Thoracic aorta (tissue), 2 donors: Measurements from ENCODE around the gene SYCP2. TPM values are rescaled to one million over a fixed set of nuclear protein-coding genes. Genes with fewer than 3 reads are reported as not detected.

Experiments used
- ATAC-seq: fragments of 150-250 bp; one replicate; pipeline ENCODE4 v1.8.0; 2017; ENCODE audit warnings: low read depth; ENCODE audit not compliant: insufficient number of reproducible peaks, low FRiP score
- DNase-seq: peaks from one replicate; pipeline ENCODE4 v3.0.0-alpha.2; 2020; ENCODE audit warnings: low spot score
- H3K27ac ChIP-seq, 2 donors: fragments of 200-600 bp; sonication (generic); 1 replicate in 1 of 2; 2 replicates in 1 of 2; pipeline ENCODE4 v1.5.1; 2016; ENCODE audit warnings: mild to moderate bottlenecking in 2 of 2, moderate library complexity in 2 of 2
- H3K27me3 ChIP-seq: fragments of 200-600 bp; sonication (generic); replicated peaks from 2 replicates; pipeline ENCODE4 v1.6.0; 2016; ENCODE audit warnings: mild to moderate bottlenecking; ENCODE audit not compliant: insufficient read depth
- H3K36me3 ChIP-seq: fragments of 200-600 bp; sonication (generic); one replicate; pipeline ENCODE4 v1.5.1; 2016
- H3K4me1 ChIP-seq, 2 donors: fragments of 200-600 bp; sonication (generic); 1 replicate in 1 of 2; 2 replicates in 1 of 2; pipeline versions ENCODE4 v1.5.1 to v1.6.0; 2016; ENCODE audit warnings: low read depth in 2 of 2, mild to moderate bottlenecking in 1 of 2; ENCODE audit not compliant: control insufficient read depth in 1 of 2
- H3K4me3 ChIP-seq: fragments of 200-600 bp; sonication (generic); 2 replicates; pipeline ENCODE4 v1.5.1; 2016; ENCODE audit warnings: mild to moderate bottlenecking
- H3K9me3 ChIP-seq: fragments of 200-600 bp; sonication (generic); 2 replicates; pipeline ENCODE4 v1.5.1; 2016
- total RNA-seq, 2 donors: library from RNA; depleted of rRNA; stranded (reverse); fragments of >200 nt; gene quantifications; one replicate each; pipeline versions ENCODE4 v1.1.0 to v1.2.3, GENCODE V29; 2016
- TF ChIP-seq, protein P1 (sequence below): fragments of 200-600 bp; sonication (generic); IDR thresholded peaks from one replicate; pipeline ENCODE4 v1.5.1; 2019; ENCODE audit warnings: antibody characterized with exemption

SYCP2 gene
- total RNA-seq, 2 donors from 2014 or later: 0.71 to 0.95 TPM

DNA sequence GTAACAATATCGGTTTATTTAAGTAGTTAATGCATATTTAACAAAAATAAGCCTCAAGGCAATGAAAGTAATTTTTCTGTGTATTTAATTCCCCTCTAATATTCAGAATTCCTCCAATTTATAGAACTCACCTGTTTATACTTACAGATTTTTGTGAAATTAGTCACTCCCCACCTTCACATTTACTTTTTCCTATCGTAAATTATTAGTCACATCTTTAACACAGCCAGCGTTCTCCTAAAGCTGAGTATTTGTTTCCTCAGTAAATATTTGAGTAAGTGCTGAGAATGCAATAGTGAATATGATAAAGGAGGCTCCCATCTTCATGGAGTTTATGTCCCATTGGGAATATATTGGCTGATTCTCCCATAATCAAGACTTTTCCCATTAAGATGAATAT, 88.0 kb downstream of the SYCP2 start:
- H3K27ac ChIP-seq: no peak overlapping the region
- H3K27me3 ChIP-seq: no peaks in the 10 kb centered on the region
- DNase-seq (no peak), ATAC-seq (no peak)
- no peaks in the 10 kb centered on the region for H3K36me3 ChIP-seq
- no peaks in the 10 kb centered on the region for H3K9me3 ChIP-seq
- no peak overlapping the region for H3K4me3 ChIP-seq
- H3K4me1 ChIP-seq: no peaks in the 10 kb centered on the region
- TF ChIP-seq, protein P1, sequence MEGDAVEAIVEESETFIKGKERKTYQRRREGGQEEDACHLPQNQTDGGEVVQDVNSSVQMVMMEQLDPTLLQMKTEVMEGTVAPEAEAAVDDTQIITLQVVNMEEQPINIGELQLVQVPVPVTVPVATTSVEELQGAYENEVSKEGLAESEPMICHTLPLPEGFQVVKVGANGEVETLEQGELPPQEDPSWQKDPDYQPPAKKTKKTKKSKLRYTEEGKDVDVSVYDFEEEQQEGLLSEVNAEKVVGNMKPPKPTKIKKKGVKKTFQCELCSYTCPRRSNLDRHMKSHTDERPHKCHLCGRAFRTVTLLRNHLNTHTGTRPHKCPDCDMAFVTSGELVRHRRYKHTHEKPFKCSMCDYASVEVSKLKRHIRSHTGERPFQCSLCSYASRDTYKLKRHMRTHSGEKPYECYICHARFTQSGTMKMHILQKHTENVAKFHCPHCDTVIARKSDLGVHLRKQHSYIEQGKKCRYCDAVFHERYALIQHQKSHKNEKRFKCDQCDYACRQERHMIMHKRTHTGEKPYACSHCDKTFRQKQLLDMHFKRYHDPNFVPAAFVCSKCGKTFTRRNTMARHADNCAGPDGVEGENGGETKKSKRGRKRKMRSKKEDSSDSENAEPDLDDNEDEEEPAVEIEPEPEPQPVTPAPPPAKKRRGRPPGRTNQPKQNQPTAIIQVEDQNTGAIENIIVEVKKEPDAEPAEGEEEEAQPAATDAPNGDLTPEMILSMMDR: no peak

DNA sequence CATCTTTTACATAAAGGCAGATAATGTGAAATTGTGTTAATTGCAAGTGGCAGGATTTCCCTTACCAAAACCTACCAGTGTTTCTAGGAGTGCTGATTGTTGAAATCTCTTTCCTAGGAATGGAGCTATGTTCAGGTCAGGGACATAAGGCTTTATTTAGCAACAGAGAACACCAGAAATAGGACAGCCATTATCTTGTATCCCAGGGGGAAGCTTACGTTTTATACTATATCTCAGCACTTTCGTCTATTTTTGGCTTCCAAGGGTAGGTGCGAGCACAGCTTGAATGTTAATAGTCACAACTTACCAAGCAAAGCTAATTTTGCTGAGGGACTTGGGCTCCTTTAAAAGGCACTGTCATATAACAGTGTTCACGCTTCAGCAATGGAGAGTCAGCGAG, 94.0 kb downstream of the SYCP2 start:
- H3K36me3 ChIP-seq: no peaks in the 10 kb centered on the region
- DNase-seq (no peak), ATAC-seq (no peak)
- no peaks in the 10 kb centered on the region for H3K9me3 ChIP-seq
- H3K27me3 ChIP-seq: no peaks in the 10 kb centered on the region
- H3K27ac ChIP-seq: no peak overlapping the region
- TF ChIP-seq, protein P1: no peak
- H3K4me3 ChIP-seq: no peak overlapping the region
- peaks cover 3 to 15% of the 10 kb centered on the region in 2 donors for H3K4me1 ChIP-seq

DNA sequence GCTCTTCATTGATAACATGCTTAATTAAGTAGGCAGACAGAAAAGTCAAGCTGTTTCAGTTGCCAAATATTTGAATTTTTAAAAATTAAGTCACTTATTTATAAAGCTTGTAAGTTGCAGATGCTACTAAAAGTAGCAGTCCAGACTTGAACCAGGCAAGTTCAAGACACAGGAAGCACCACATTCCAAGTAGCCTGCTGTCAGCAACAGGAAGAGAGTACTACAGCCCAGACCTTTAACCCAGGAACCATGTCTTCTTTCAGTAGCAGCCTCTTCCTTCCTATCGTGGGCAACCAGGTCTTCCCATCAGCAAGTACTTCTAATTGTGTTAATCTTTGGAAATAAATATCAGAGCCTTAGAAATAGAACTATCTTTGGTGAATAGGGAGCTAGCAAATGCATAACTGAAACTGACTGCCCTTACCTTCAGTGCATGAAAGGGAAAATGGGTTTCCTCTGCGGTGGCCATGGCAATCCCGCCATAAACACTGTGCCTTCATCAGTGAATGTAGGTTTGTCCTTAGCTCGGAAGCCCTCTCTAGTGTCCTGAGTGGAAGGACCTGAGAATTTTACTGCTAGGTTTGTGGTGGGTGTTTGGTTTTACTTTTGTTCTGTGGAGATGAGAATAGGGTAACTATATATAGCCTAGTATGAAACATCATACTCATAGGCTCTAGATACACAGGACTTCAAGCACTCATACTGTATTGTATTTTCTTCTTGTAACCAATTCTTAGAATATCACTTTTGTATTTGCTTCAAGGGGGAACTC, 95.6 kb downstream of the SYCP2 start:
- Histone ChIP-seq H3K36me3 (no peaks in the 10 kb centered on the region), H3K27ac (no peak overlapping the region), H3K9me3 (no peaks in the 10 kb centered on the region), H3K4me1 (peaks cover 3 to 15% of the 10 kb centered on the region in 2 donors), H3K4me3 (no peak overlapping the region), H3K27me3 (no peaks in the 10 kb centered on the region)
- ATAC-seq: no peak
- TF ChIP-seq, protein P1: no peak
- no peak for DNase-seq

DNA sequence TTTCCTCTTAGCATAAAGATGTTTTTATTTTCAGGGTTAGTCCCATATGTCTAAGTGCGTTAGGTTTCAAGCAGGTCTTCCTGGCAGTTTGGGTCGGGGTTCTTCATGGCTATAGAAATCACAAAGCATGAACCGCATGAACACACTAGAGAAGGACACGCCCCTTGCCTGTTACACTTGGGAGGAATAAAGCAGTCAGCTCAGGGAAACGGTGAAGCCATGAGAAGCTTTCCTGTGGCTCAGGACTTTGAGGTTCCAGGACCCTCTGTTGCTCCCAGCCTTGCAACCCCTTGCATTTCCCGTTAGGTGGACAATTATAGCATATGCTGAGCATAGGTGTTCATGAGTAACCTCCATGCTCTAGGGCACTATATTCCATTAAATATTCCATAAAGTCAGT, 96.7 kb downstream of the SYCP2 start:
- no peaks in the 10 kb centered on the region for H3K36me3 ChIP-seq
- no peak overlapping the region for H3K4me3 ChIP-seq
- TF ChIP-seq, protein P1: no peak
- H3K27me3 ChIP-seq: no peaks in the 10 kb centered on the region
- H3K4me1 ChIP-seq: peaks cover 3 to 15% of the 10 kb centered on the region in 2 donors
- DNase-seq (no peak), ATAC-seq (no peak)
- no peak overlapping the region for H3K27ac ChIP-seq
- H3K9me3 ChIP-seq: no peaks in the 10 kb centered on the region

DNA sequence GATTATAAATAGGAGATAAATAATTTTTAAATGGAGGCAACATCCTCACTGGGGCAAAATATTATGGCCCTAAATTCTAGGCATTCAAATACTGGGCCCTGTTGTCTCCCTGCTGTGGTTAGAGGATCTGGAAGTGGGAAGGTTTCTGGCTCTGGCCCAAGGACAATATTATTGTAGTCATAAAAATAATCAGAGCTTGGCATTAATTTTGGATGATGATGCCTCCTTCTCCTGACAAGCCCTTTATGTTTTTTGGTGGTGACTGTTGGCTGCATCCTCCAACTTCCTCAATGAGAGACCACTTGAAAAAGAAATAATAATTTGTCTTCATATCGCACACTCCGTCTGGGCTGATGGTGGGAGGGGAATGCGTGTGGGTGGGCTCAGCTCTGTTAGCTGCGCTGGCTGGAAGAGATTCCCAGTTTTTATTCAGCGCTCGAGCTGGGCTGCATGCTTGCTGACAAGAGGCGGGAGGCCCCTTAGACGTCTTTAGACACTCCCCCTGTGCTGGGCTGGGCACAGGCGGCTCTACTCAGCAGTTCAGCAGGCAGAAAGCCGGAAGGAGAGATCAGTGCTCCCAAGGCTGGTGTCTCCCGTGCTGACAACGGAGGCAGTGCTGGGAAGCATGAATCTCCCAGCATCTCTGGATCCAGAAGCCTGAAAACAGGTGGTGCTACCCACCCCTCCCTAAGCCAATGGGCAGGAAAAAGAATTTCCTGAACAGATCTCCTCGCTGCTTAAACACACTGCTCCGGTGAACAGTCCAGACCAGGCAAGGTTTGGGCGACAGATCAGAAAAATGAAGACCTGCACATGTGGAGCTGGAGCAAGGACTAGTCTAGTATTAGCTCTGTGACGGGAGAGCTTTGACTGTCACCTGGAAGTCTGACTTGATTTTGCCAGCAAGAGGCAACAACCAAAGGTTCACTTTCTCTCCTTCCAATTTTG, 97.7 kb downstream of the SYCP2 start:
- ATAC-seq (no peak), DNase-seq (no peak)
- TF ChIP-seq, protein P1: no peak
- no peaks in the 10 kb centered on the region for H3K27me3 ChIP-seq
- no peaks in the 10 kb centered on the region for H3K36me3 ChIP-seq
- H3K4me1 ChIP-seq: peaks cover 3 to 15% of the 10 kb centered on the region in 2 donors
- H3K27ac ChIP-seq: no peak overlapping the region
- H3K9me3 ChIP-seq: no peaks in the 10 kb centered on the region
- H3K4me3 ChIP-seq: peak overlapping the region; percentile 21
